GM23338 (cell line): ENCODE data around the gene HDC. TPM values are rescaled to one million over a fixed set of nuclear protein-coding genes. Genes with fewer than 3 reads are reported as not detected.

ENCODE experiments used
- ATAC-seq: fragments of 200-7000 bp; cut with Tn5 transposase; 3 replicates; pipeline ENCODE4 v1.9.1; 2020
- DNase-seq: peaks from one replicate; pipeline ENCODE4 v3.0.0-alpha.2; 2015; ENCODE audit warnings: low spot score
- H2AFZ ChIP-seq: fragments of 200-600 bp; sonication (generic); 2 replicates; pipeline ENCODE4 v1.8.0; 2016; ENCODE audit warnings: antibody characterized with exemption, mild to moderate bottlenecking, moderate library complexity
- H3F3A ChIP-seq: fragments of 200-600 bp; sonication (generic); replicated peaks from 2 replicates; pipeline ENCODE4 v1.8.0; 2017; ENCODE audit warnings: antibody characterized with exemption, mixed run types, low read depth
- H3K27ac ChIP-seq: fragments of 200-600 bp; sonication (generic); 2 replicates; pipeline ENCODE4 v1.6.1; 2016; ENCODE audit warnings: low read depth
- H3K27me3 ChIP-seq: fragments of 200-600 bp; sonication (generic); 2 replicates; pipeline ENCODE4 v1.8.0; 2016; ENCODE audit warnings: mild to moderate bottlenecking, mixed run types, moderate library complexity; ENCODE audit not compliant: insufficient read depth
- H3K36me3 ChIP-seq: fragments of 200-600 bp; sonication (generic); 2 replicates; pipeline ENCODE4 v1.8.0; 2016; ENCODE audit warnings: mild to moderate bottlenecking; ENCODE audit not compliant: insufficient read depth
- H3K4me1 ChIP-seq: fragments of 200-600 bp; sonication (generic); 2 replicates; pipeline ENCODE4 v1.8.0; 2016; ENCODE audit warnings: mild to moderate bottlenecking, moderate library complexity; ENCODE audit not compliant: insufficient read depth
- H3K4me2 ChIP-seq: fragments of 200-600 bp; sonication (generic); 2 replicates; pipeline ENCODE4 v1.7.1; 2017; ENCODE audit warnings: mixed run types
- H3K4me3 ChIP-seq: fragments of 200-600 bp; sonication (generic); 2 replicates; pipeline ENCODE4 v1.6.1; 2016; ENCODE audit warnings: mixed run types
- H3K79me2 ChIP-seq: fragments of 200-600 bp; sonication (generic); replicated peaks from 2 replicates; pipeline ENCODE4 v1.8.0; 2017; ENCODE audit warnings: mild to moderate bottlenecking; ENCODE audit not compliant: insufficient read depth
- H3K9me2 ChIP-seq: fragments of 200-600 bp; sonication (generic); 2 replicates; pipeline ENCODE4 v1.8.0; 2017; ENCODE audit not compliant: insufficient read depth
- H4K20me1 ChIP-seq: fragments of 200-600 bp; sonication (generic); replicated peaks from 2 replicates; pipeline ENCODE4 v1.8.0; 2017; ENCODE audit warnings: mild to moderate bottlenecking; ENCODE audit not compliant: insufficient read depth
- H3K27ac Mint-ChIP-seq: 2 replicates; pipeline ENCODE4 v1.8.0; 2020; ENCODE audit warnings: inconsistent platforms, mild to moderate bottlenecking, moderate library complexity, mixed read lengths
- H3K27me3 Mint-ChIP-seq: 3 replicates; pipeline ENCODE4 v1.8.0; 2022; ENCODE audit warnings: low read depth, mild to moderate bottlenecking, moderate library complexity, mixed read lengths, inconsistent platforms; ENCODE audit not compliant: insufficient read depth, poor library complexity
- H3K36me3 Mint-ChIP-seq: 3 replicates; pipeline ENCODE4 v1.8.0; 2021; ENCODE audit warnings: low read depth, mild to moderate bottlenecking, inconsistent platforms, moderate library complexity, mixed read lengths
- H3K4me1 Mint-ChIP-seq: 3 replicates; pipeline ENCODE4 v1.8.0; 2020; ENCODE audit warnings: mild to moderate bottlenecking, inconsistent platforms, mixed read lengths
- H3K4me3 Mint-ChIP-seq: 3 replicates; pipeline ENCODE4 v1.8.0; 2021; ENCODE audit warnings: moderate library complexity, mild to moderate bottlenecking, inconsistent platforms, mixed read lengths
- H3K9me3 Mint-ChIP-seq: 3 replicates; pipeline ENCODE4 v1.8.0; 2020; ENCODE audit warnings: moderate library complexity, mild to moderate bottlenecking, inconsistent platforms, mixed read lengths
- CREB1 ChIP-seq: fragments of 250-450 bp; sonication (Bioruptor Pico); IDR thresholded peaks from 2 replicates; pipeline ENCODE4 v1.5.0; 2020; ENCODE audit warnings: low read depth, mild to moderate bottlenecking, moderate library complexity
- EZH2 ChIP-seq: fragments of 200-600 bp; sonication (generic); IDR thresholded peaks from one replicate; pipeline ENCODE4 v1.8.0; 2017; ENCODE audit warnings: antibody characterized with exemption, mild to moderate bottlenecking, low read depth; ENCODE audit not compliant: unreplicated experiment
- EZH2phosphoT487 ChIP-seq: fragments of 200-600 bp; sonication (generic); IDR thresholded peaks from one replicate; pipeline ENCODE4 v1.8.1; 2018; ENCODE audit warnings: antibody characterized with exemption; ENCODE audit not compliant: unreplicated experiment
- JUNB ChIP-seq: IDR thresholded peaks from one replicate; pipeline ENCODE4 v1.6.1; 2016; ENCODE audit warnings: antibody characterized with exemption; ENCODE audit not compliant: unreplicated experiment
- NANOG ChIP-seq: IDR thresholded peaks from 2 replicates; pipeline ENCODE4 v1.6.1; 2016; ENCODE audit warnings: antibody characterized with exemption, borderline replicate concordance
- POLR2AphosphoS5 ChIP-seq: IDR thresholded peaks from 2 replicates; pipeline ENCODE4 v1.6.1; 2016; ENCODE audit warnings: antibody characterized with exemption, low read depth
- REST ChIP-seq: IDR thresholded peaks from one replicate; pipeline ENCODE4 v1.6.1; 2018; ENCODE audit warnings: antibody characterized with exemption; ENCODE audit not compliant: unreplicated experiment
- STAT1 ChIP-seq: IDR thresholded peaks from one replicate; pipeline ENCODE4 v1.6.1; 2016; ENCODE audit warnings: antibody characterized with exemption; ENCODE audit not compliant: unreplicated experiment
- ZNF114 ChIP-seq: fragments of 250-450 bp; sonication (Bioruptor Pico); IDR thresholded peaks from 2 replicates; pipeline ENCODE4 v1.5.0; 2020; ENCODE audit warnings: mild to moderate bottlenecking, moderate library complexity
- polyA plus RNA-seq: library from polyadenylated mRNA; unstranded; fragments of >200 nt; fragmentation: Nextera tagmentation; extraction: Ambion mirVana; gene quantifications from 2 replicates; pipeline ENCODE4 v1.2.1, GENCODE V29; 2016
- total RNA-seq: library from RNA; depleted of rRNA; stranded (reverse); fragments of >200 nt; shearing (Covaris generic); gene quantifications from 2 replicates; pipeline ENCODE4 v1.2.3, GENCODE V29; 2014
- TF ChIP-seq, protein P1 (sequence below): IDR thresholded peaks from 2 replicates; pipeline ENCODE4 v1.6.1; 2016; ENCODE audit warnings: antibody characterized with exemption
- TF ChIP-seq, protein P2 (sequence below): fragments of 250-450 bp; sonication (Bioruptor Pico); IDR thresholded peaks from 2 replicates; pipeline ENCODE4 v1.5.0; 2020; ENCODE audit warnings: mild to moderate bottlenecking, moderate library complexity

The HDC gene
- total and polyA plus RNA-seq, 2 experiments from 2014 or later: not detected

DNA sequence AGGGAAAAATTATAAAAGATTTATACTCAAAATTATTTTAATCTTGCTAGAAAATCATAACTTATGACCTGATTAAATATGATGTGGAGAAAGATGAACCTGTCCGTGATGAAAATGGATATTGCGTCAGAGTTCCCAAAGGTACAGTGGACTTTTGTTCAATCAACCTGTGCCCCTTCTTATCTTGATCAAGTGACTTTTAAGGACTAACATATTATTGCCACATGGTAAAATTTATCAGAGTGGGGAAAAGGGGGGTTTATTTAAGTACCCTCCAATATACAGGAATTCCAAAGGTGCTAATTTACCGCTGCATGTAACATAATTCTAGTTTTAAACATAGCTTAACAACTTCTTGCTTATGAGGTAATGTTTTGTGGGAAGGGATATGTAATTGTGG lies 39.6 kb downstream of the HDC start (continued):
- no peak for TF ChIP-seq REST
- TF ChIP-seq POLR2AphosphoS5: no peak
- no peak for TF ChIP-seq JUNB
- TF ChIP-seq ZNF114 (CRISPR knock-in tag): no peak
- no peak for TF ChIP-seq NANOG

- Histone ChIP-seq H3K4me2 (no peak overlapping the region), H3K27me3 (no peaks in the 10 kb centered on the region), H3K79me2 (no peaks in the 10 kb centered on the region), H3K4me1 (no peaks in the 10 kb centered on the region), H3F3A (no peaks in the 10 kb centered on the region), H3K36me3 (no peaks in the 10 kb centered on the region), H3K27ac (no peak overlapping the region), H3K9me2 (no peaks in the 10 kb centered on the region), H3K4me3 (no peak overlapping the region), H4K20me1 (no peaks in the 10 kb centered on the region), H2AFZ (no peak overlapping the region)
- H3K4me3 Mint-ChIP-seq: no peak overlapping the region
- no peaks in the 10 kb centered on the region for H3K27me3 Mint-ChIP-seq
- ATAC-seq (no peak), DNase-seq (no peak)
- no peaks in the 10 kb centered on the region for H3K9me3 Mint-ChIP-seq
- H3K4me1 Mint-ChIP-seq: no peaks in the 10 kb centered on the region
- no peak for TF ChIP-seq POLR2AphosphoS5
- no peak for TF ChIP-seq JUNB
- TF ChIP-seq CREB1 (CRISPR knock-in tag): no peak
- TF ChIP-seq, protein P1, sequence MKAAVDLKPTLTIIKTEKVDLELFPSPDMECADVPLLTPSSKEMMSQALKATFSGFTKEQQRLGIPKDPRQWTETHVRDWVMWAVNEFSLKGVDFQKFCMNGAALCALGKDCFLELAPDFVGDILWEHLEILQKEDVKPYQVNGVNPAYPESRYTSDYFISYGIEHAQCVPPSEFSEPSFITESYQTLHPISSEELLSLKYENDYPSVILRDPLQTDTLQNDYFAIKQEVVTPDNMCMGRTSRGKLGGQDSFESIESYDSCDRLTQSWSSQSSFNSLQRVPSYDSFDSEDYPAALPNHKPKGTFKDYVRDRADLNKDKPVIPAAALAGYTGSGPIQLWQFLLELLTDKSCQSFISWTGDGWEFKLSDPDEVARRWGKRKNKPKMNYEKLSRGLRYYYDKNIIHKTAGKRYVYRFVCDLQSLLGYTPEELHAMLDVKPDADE: no peak
- TF ChIP-seq STAT1: no peak
- TF ChIP-seq, protein P2, sequence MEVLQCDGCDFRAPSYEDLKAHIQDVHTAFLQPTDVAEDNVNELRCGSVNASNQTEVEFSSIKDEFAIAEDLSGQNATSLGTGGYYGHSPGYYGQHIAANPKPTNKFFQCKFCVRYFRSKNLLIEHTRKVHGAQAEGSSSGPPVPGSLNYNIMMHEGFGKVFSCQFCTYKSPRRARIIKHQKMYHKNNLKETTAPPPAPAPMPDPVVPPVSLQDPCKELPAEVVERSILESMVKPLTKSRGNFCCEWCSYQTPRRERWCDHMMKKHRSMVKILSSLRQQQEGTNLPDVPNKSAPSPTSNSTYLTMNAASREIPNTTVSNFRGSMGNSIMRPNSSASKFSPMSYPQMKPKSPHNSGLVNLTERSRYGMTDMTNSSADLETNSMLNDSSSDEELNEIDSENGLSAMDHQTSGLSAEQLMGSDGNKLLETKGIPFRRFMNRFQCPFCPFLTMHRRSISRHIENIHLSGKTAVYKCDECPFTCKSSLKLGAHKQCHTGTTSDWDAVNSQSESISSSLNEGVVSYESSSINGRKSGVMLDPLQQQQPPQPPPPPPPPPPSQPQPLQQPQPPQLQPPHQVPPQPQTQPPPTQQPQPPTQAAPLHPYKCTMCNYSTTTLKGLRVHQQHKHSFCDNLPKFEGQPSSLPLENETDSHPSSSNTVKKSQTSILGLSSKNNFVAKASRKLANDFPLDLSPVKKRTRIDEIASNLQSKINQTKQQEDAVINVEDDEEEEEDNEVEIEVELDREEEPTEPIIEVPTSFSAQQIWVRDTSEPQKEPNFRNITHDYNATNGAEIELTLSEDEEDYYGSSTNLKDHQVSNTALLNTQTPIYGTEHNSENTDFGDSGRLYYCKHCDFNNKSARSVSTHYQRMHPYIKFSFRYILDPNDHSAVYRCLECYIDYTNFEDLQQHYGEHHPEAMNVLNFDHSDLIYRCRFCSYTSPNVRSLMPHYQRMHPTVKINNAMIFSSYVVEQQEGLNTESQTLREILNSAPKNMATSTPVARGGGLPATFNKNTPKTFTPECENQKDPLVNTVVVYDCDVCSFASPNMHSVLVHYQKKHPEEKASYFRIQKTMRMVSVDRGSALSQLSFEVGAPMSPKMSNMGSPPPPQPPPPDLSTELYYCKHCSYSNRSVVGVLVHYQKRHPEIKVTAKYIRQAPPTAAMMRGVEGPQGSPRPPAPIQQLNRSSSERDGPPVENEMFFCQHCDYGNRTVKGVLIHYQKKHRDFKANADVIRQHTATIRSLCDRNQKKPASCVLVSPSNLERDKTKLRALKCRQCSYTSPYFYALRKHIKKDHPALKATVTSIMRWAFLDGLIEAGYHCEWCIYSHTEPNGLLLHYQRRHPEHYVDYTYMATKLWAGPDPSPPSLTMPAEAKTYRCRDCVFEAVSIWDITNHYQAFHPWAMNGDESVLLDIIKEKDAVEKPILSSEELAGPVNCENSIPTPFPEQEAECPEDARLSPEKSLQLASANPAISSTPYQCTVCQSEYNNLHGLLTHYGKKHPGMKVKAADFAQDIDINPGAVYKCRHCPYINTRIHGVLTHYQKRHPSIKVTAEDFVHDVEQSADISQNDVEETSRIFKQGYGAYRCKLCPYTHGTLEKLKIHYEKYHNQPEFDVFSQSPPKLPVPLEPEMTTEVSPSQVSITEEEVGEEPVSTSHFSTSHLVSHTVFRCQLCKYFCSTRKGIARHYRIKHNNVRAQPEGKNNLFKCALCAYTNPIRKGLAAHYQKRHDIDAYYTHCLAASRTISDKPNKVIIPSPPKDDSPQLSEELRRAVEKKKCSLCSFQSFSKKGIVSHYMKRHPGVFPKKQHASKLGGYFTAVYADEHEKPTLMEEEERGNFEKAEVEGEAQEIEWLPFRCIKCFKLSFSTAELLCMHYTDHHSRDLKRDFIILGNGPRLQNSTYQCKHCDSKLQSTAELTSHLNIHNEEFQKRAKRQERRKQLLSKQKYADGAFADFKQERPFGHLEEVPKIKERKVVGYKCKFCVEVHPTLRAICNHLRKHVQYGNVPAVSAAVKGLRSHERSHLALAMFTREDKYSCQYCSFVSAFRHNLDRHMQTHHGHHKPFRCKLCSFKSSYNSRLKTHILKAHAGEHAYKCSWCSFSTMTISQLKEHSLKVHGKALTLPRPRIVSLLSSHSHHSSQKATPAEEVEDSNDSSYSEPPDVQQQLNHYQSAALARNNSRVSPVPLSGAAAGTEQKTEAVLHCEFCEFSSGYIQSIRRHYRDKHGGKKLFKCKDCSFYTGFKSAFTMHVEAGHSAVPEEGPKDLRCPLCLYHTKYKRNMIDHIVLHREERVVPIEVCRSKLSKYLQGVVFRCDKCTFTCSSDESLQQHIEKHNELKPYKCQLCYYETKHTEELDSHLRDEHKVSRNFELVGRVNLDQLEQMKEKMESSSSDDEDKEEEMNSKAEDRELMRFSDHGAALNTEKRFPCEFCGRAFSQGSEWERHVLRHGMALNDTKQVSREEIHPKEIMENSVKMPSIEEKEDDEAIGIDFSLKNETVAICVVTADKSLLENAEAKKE (CRISPR knock-in tag): no peak
- TF ChIP-seq EZH2phosphoT487: no peak
- TF ChIP-seq ZNF114 (CRISPR knock-in tag): no peak
- no peak for TF ChIP-seq EZH2
- no peak overlapping the region for H3K27ac Mint-ChIP-seq
- peaks cover 4% of the 10 kb centered on the region; the same call in 1 of the 3 replicates for H3K36me3 Mint-ChIP-seq
Observed at GRCh38 chr15:50225057-50225456, 40.5 kb downstream of the HDC start.
